Measurements from ENCODE around the gene CERT1. TPM values are rescaled to one million over a fixed set of nuclear protein-coding genes. Genes with fewer than 3 reads are reported as not detected.

The CERT1 gene
- total RNA-seq, 1 experiment from 2014 or later: 50.2 TPM

- Histone ChIP-seq H2BK20ac (ENCODE audit: low read depth, low read length, poor library complexity, severe bottlenecking) (no peak overlapping the region), H4K5ac (ENCODE audit: insufficient read length, low read depth, low read length) (no peak overlapping the region), H2BK5ac (ENCODE audit: insufficient read length, low read length) (no peak overlapping the region), H2AK5ac (ENCODE audit: insufficient read length, low read length) (no peak overlapping the region), H2BK120ac (ENCODE audit: low read depth, low read length, poor library complexity, severe bottlenecking) (no peak overlapping the region), H3K27ac (ENCODE audit: insufficient read length, low read depth, low read length) (no peak overlapping the region), H3K27me3 (ENCODE audit: insufficient read depth, low read length) (no peaks in the 10 kb centered on the region), H2BK12ac (ENCODE audit: insufficient read length, low read depth, low read length) (no peak overlapping the region), H4K20me1 (ENCODE audit: control insufficient read depth, insufficient read depth, insufficient read length) (no peaks in the 10 kb centered on the region), H3K4me1 (ENCODE audit: insufficient read depth, low read length) (no peaks in the 10 kb centered on the region), H3K9ac (ENCODE audit: extremely low read depth, insufficient read length, low read length) (no peak overlapping the region), H3K79me2 (ENCODE audit: insufficient read depth, low read length) (no peaks in the 10 kb centered on the region), H3K4ac (ENCODE audit: low read depth, low read length) (no peak overlapping the region), H4K91ac (ENCODE audit: insufficient read length, low read depth, low read length) (no peak overlapping the region), H2AFZ (ENCODE audit: low read length) (no peak overlapping the region), H3K4me2 (ENCODE audit: insufficient read depth, insufficient read length, low read length) (no peak overlapping the region), H3K18ac (ENCODE audit: insufficient read length, low read depth, low read length) (no peak overlapping the region), H3K79me1 (ENCODE audit: insufficient read depth, low read depth, low read length, poor library complexity, severe bottlenecking) (no peaks in the 10 kb centered on the region), H3T11ph (ENCODE audit: low read length) (no peak overlapping the region), H2BK15ac (ENCODE audit: low read depth, low read length) (no peak overlapping the region), H4K8ac (replicated peaks; ENCODE audit: insufficient read length, low read depth, low read length) (no peak overlapping the region), H3K14ac (ENCODE audit: insufficient read depth, low read length) (no peak overlapping the region), H3K56ac (ENCODE audit: insufficient read length, low read depth, low read length) (no peak overlapping the region), H3K23ac (ENCODE audit: insufficient read length, low read depth, low read length) (no peak overlapping the region), H3K9me3 (ENCODE audit: control insufficient read depth, low read depth, low read length) (no peaks in the 10 kb centered on the region), H3K23me2 (ENCODE audit: insufficient read length, low read depth, low read length, poor library complexity, severe bottlenecking) (no peaks in the 10 kb centered on the region)
- H3K27ac Mint-ChIP-seq: peak overlapping the region in 2 of 3 experiments; percentile 76 to 93; a peak in 4 of 7 replicates
- H3K4me1 Mint-ChIP-seq: peaks cover 27 to 31% of the 10 kb centered on the region in 2 experiments
- no peak for DNase-seq
- TF ChIP-seq, protein P1, sequence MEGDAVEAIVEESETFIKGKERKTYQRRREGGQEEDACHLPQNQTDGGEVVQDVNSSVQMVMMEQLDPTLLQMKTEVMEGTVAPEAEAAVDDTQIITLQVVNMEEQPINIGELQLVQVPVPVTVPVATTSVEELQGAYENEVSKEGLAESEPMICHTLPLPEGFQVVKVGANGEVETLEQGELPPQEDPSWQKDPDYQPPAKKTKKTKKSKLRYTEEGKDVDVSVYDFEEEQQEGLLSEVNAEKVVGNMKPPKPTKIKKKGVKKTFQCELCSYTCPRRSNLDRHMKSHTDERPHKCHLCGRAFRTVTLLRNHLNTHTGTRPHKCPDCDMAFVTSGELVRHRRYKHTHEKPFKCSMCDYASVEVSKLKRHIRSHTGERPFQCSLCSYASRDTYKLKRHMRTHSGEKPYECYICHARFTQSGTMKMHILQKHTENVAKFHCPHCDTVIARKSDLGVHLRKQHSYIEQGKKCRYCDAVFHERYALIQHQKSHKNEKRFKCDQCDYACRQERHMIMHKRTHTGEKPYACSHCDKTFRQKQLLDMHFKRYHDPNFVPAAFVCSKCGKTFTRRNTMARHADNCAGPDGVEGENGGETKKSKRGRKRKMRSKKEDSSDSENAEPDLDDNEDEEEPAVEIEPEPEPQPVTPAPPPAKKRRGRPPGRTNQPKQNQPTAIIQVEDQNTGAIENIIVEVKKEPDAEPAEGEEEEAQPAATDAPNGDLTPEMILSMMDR (conservative IDR thresholded peaks at IDR 0.05): no peak
- no peaks in the 10 kb centered on the region for H3K9me3 Mint-ChIP-seq
- no CpG with 5 or more reads among the region's 4 CpGs for whole genome bisulfite sequencing (ENCODE audit: extremely low coverage, insufficient read length, low lambda C conversion rate)
- no peak overlapping the region for H3K4me3 Mint-ChIP-seq
- no peaks in the 10 kb centered on the region; the same call in 1 of the 2 replicates for H3K27me3 Mint-ChIP-seq (ENCODE audit: low read depth)
- H3K36me3 Mint-ChIP-seq (ENCODE audit: insufficient read depth in 1 of 3, low read depth in 3 of 3): peaks cover 18 to 46% (median 39%) of the 10 kb centered on the region in 3 experiments; a peak in 6 of 7 replicates
Observed at GRCh38 chr5:75362474-75362975, 148.9 kb downstream of the CERT1 start.

All from H9 (cell line).